Right lobe of liver (tissue), 4 donors: ENCODE results near the gene TTC13.

Experiments
- POLR2A ChIP-seq: fragments of 450-650 bp; IDR thresholded peaks from one replicate; pipeline ENCODE4 v1.6.1; 2017; ENCODE audit warnings: antibody characterized with exemption, mild to moderate bottlenecking
- TF ChIP-seq, protein P1 (sequence below), 4 donors: fragments of 200-600 bp in 3 of 4; fragments of 450-650 bp in 1 of 4; IDR thresholded peaks; one replicate each; pipeline versions ENCODE4 v1.5.1 to v1.8.0; 2016 to 2022; ENCODE audit warnings: antibody characterized with exemption in 4 of 4, mild to moderate bottlenecking in 2 of 4
- donor health status: DM: no; HTN: no; CAD: no.
- donor health status: DM: no; HTN: no; CAD: no.
- donor health status: DM: no; HTN: yes; CAD: no.

DNA sequence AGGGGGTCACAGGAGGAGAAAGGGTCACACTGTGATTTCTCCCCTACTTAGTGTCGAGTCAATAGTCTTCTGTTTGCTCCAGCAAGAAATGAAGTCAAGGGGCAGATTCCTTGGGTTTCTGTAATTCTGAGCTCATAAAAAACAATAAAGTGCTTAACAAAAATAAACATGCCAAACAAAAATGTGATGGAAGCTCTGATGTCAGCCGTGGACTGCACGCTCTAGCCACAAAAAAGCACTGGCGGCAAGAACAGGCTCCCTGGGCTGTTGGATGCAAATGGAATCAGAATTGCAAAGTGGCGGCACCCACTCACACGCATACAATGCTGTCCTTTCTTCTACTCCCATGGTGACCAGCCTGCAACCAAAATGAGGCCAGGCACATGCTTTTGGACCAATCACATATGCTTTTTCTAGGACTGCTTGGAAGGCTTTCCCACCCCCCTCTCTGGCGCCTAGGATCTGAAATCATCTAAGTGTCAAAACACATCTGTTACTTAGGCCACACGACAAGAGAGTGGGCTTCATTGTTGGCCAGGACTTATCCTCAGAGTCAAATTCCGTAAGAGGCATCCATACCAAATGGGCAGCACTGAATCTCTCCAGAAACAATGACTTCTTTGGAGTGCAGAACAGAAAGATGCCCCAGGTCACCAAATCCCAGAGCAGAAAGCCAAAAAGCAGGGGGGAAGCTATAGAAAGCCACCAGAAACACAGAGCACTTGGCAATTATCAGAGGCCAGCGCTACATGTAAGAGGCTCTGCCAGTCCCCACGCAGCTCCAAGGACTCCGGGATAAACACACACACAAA lies 119.5 kb downstream of the TTC13 start:
- no peak for TF ChIP-seq POLR2A
- TF ChIP-seq, protein P1, sequence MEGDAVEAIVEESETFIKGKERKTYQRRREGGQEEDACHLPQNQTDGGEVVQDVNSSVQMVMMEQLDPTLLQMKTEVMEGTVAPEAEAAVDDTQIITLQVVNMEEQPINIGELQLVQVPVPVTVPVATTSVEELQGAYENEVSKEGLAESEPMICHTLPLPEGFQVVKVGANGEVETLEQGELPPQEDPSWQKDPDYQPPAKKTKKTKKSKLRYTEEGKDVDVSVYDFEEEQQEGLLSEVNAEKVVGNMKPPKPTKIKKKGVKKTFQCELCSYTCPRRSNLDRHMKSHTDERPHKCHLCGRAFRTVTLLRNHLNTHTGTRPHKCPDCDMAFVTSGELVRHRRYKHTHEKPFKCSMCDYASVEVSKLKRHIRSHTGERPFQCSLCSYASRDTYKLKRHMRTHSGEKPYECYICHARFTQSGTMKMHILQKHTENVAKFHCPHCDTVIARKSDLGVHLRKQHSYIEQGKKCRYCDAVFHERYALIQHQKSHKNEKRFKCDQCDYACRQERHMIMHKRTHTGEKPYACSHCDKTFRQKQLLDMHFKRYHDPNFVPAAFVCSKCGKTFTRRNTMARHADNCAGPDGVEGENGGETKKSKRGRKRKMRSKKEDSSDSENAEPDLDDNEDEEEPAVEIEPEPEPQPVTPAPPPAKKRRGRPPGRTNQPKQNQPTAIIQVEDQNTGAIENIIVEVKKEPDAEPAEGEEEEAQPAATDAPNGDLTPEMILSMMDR (IDR thresholded peaks at IDR 0.05): no peak
